PC-3 (cell line): ENCODE data around the gene FBXL13. TPM values are rescaled to one million over a fixed set of nuclear protein-coding genes. Genes with fewer than 3 reads are reported as not detected.
A peak's percentile ranks its signal among the peaks of the same experiment; 100 is the strongest.

Experiments used
- ATAC-seq: fragments of 200-7000 bp; cut with Tn5 transposase; 2 replicates; pipeline ENCODE4 v1.9.1; 2020; ENCODE audit warnings: mild to moderate bottlenecking, moderate library complexity
- BruUV-seq: library from RNA; stranded (reverse); fragments of 400-500 nt; replicated peaks from 2 replicates; lab custom pipeline; 2021; lab: Mats Ljungman, UMichigan
- CTCF ChIA-PET: fragments of 300-600 bp; sonication (Branson Sonifier 250); formaldehyde crosslinking; loops from one replicate; lab custom pipeline; 2022; ENCODE audit warnings: antibody characterized with exemption; lab: Charles Lee
- POLR2A ChIA-PET: fragments of 300-600 bp; sonication (Branson Sonifier 250); formaldehyde crosslinking; loops from one replicate; lab custom pipeline; 2022; ENCODE audit warnings: antibody characterized with exemption; ENCODE audit not compliant: unreplicated experiment; lab: Charles Lee
- DNase-seq: peaks from one replicate; pipeline ENCODE4 v3.0.0-alpha.2; 2015
- H2AFZ ChIP-seq: fragments of 300-600 bp; sonication (generic); 2 replicates; pipeline ENCODE4 v1.6.0; 2016; ENCODE audit warnings: antibody characterized with exemption, low read length
- H3F3A ChIP-seq: fragments of 300-600 bp; sonication (generic); one replicate; pipeline ENCODE4 v1.6.0; 2017; ENCODE audit warnings: antibody characterized with exemption, low read length, control low read depth, mild to moderate bottlenecking; ENCODE audit not compliant: unreplicated experiment
- H3K27ac ChIP-seq: fragments of 300-600 bp; sonication (generic); 2 replicates; pipeline ENCODE4 v1.5.1; 2016; ENCODE audit warnings: mild to moderate bottlenecking, low read length
- H3K27me3 ChIP-seq: fragments of 300-600 bp; sonication (generic); 2 replicates; pipeline ENCODE4 v1.6.1; 2016; ENCODE audit warnings: low read length, mixed read lengths
- H3K36me3 ChIP-seq: fragments of 300-600 bp; sonication (generic); 2 replicates; pipeline ENCODE4 v1.6.1; 2016; ENCODE audit warnings: low read depth, mixed run types, low read length, mixed read lengths
- H3K4me1 ChIP-seq: fragments of 300-600 bp; sonication (generic); 2 replicates; pipeline ENCODE4 v1.5.1; 2016; ENCODE audit warnings: low read length; ENCODE audit not compliant: insufficient read depth
- H3K4me2 ChIP-seq: fragments of 300-600 bp; sonication (generic); 2 replicates; pipeline ENCODE4 v1.6.0; 2016; ENCODE audit warnings: low read length
- H3K4me3 ChIP-seq: fragments of 300-600 bp; sonication (generic); 2 replicates; pipeline ENCODE4 v1.5.1; 2016; ENCODE audit warnings: mild to moderate bottlenecking, low read length, mixed read lengths
- H3K79me2 ChIP-seq: fragments of 300-600 bp; sonication (generic); 2 replicates; pipeline ENCODE4 v1.6.1; 2017; ENCODE audit warnings: low read length, mixed read lengths
- H3K9ac ChIP-seq: fragments of 300-600 bp; sonication (generic); 2 replicates; pipeline ENCODE4 v1.6.0; 2016; ENCODE audit warnings: mild to moderate bottlenecking, low read length
- H3K9me2 ChIP-seq: fragments of 300-600 bp; sonication (generic); replicated peaks from 2 replicates; pipeline ENCODE4 v1.6.1; 2016; ENCODE audit warnings: mixed run types, low read length, mixed read lengths
- H3K9me3 ChIP-seq: fragments of 300-600 bp; sonication (generic); 2 replicates; pipeline ENCODE4 v1.6.1; 2016; ENCODE audit warnings: low read length, mixed read lengths
- H4K20me1 ChIP-seq: fragments of 300-600 bp; sonication (generic); 2 replicates; pipeline ENCODE4 v1.6.1; 2016; ENCODE audit warnings: low read length, mixed read lengths
- CTCF ChIP-seq: fragments of 300-600 bp; sonication (generic); conservative IDR thresholded peaks from 2 replicates; pipeline ENCODE4 v1.5.1; 2017; ENCODE audit warnings: antibody characterized with exemption, low read depth, mild to moderate bottlenecking, low read length
- EZH2 ChIP-seq: fragments of 300-600 bp; sonication (generic); IDR thresholded peaks from one replicate; pipeline ENCODE4 v1.6.1; 2017; ENCODE audit warnings: antibody characterized with exemption, mild to moderate bottlenecking, low read length; ENCODE audit not compliant: unreplicated experiment
- EZH2phosphoT487 ChIP-seq: fragments of 300-600 bp; sonication (generic); IDR thresholded peaks from 2 replicates; pipeline ENCODE4 v1.6.1; 2018; ENCODE audit warnings: mild to moderate bottlenecking, antibody characterized with exemption, low read length, borderline replicate concordance
- intact Hi-C: fragments of 100-400 bp; cut with micrococcal nuclease; formaldehyde crosslinking; loops from 2 replicates; pipeline ENCODE4 v1.9.0; 2023
- total RNA-seq: library from RNA; depleted of rRNA; stranded (reverse); fragments of >200 nt; gene quantifications from 2 replicates; pipeline ENCODE4 v1.2.3, GENCODE V29; 2014

FBXL13 gene
- total RNA-seq, 1 experiment from 2014 or later = 1.1 TPM

DNA sequence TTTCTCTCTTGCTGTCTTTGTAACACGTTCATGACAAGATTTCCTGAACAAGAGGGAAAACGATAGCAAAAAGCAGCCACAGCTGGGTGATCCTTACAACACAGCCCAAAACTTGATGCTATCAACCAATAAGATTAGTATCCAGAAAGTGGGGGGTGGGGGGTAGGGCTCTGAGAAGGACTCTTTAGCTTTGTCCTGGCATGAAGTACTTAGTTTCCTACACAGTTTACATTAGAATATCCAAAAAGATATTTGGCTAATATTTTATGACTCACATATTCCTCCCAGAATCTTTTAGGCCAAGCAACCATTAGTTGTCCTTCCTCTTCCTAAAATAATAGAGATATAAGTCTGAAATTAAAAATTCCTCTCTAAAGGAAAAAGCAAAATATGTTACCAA lies 184.7 kb downstream of the FBXL13 start:
- Histone ChIP-seq H3K9me2 (no peaks in the 10 kb centered on the region), H3K9me3 (no peaks in the 10 kb centered on the region), H3K36me3 (no peaks in the 10 kb centered on the region), H2AFZ (no peak overlapping the region), H3K4me1 (peaks cover 45% of the 10 kb centered on the region), H4K20me1 (no peaks in the 10 kb centered on the region), H3K79me2 (no peaks in the 10 kb centered on the region), H3F3A (peaks cover 5% of the 10 kb centered on the region), H3K27ac (no peak overlapping the region), H3K9ac (no peak overlapping the region), H3K4me3 (no peak overlapping the region), H3K27me3 (no peaks in the 10 kb centered on the region), H3K4me2 (peak overlapping the region; percentile 80; the same call in 1 of the 2 replicates)
- ChIA-PET POLR2A (no interaction called here), CTCF (interaction anchor here (0.7 kb wide), 1 partner anchor 172 kb away, joined by 3 read pairs; no protein-coding TSS in a partner anchor)
- no TSS peak for BruUV-seq
- intact Hi-C loops = loop anchor here (5.0 to 10.0 kb wide), 2 partner anchors 37 to 175 kb away; no protein-coding TSS in a partner anchor
- TF ChIP-seq EZH2 (no peak), CTCF (no peak), EZH2phosphoT487 (no peak)
- no peak for DNase-seq
- ATAC-seq = no peak

- BruUV-seq = no TSS peak
These were observed 185.9 kb downstream of the FBXL13 start for GRCh38 chr7:102888561-102889233.

More at GRCh38 chr7:102888561-102889233, 185.9 kb downstream of the FBXL13 start:
- TF ChIP-seq EZH2phosphoT487 (no peak), EZH2 (no peak), CTCF (no peak)
- no peaks in the 10 kb centered on the region for H3K9me3 ChIP-seq
- ATAC-seq (peak; percentile 23), DNase-seq (peak; percentile 63)
- no peaks in the 10 kb centered on the region for H3K36me3 ChIP-seq
- no peaks in the 10 kb centered on the region for H3K27me3 ChIP-seq
- H3K9ac ChIP-seq = no peak overlapping the region
- no peak overlapping the region; the same call in none of the 2 replicates for H3K4me2 ChIP-seq
- H4K20me1 ChIP-seq = no peaks in the 10 kb centered on the region
- peaks cover 5% of the 10 kb centered on the region for H3F3A ChIP-seq
- ChIA-PET CTCF (no interaction called here), POLR2A (interaction anchor here (0.5 to 0.6 kb wide), 3 partner anchors 28 to 240 kb away, joined by 4 to 12 read pairs (median 5); partner anchors contain the start of gene ARMC10)
- H2AFZ ChIP-seq = no peak overlapping the region
- H3K27ac ChIP-seq = no peak overlapping the region
- intact Hi-C loops = no loop called here
- no peaks in the 10 kb centered on the region for H3K9me2 ChIP-seq
- H3K79me2 ChIP-seq = no peaks in the 10 kb centered on the region
- no peak overlapping the region for H3K4me3 ChIP-seq
- H3K4me1 ChIP-seq = peaks cover 50% of the 10 kb centered on the region
